ENCODE results near the gene KRTAP9-3. TPM values are rescaled to one million over a fixed set of nuclear protein-coding genes. Genes with fewer than 3 reads are reported as not detected.

The KRTAP9-3 gene
- total and polyA plus RNA-seq, 2 of the 8 experiments (the other 6 are each of a cell fraction or from before 2014, with no cell fraction given) = not detected

GRCh38 chr17:41185001-41185400 lies 47.2 kb upstream of the KRTAP9-3 start (continued):
- no peak for TF ChIP-seq CHD7 (IDR thresholded peaks at IDR 0.05; ENCODE audit: insufficient replicate concordance, low read length)
- no peak for TF ChIP-seq CHD1 (IDR thresholded peaks at IDR 0.05; ENCODE audit: low read depth, low read length)
- no peak for TF ChIP-seq KDM5A (IDR thresholded peaks at IDR 0.05; ENCODE audit: low read length)
- TF ChIP-seq CEBPB (IDR thresholded peaks at IDR 0.05; ENCODE audit: low read depth, low read length) = no peak
- TF ChIP-seq BCL11A (IDR thresholded peaks at IDR 0.05; ENCODE audit: low read depth in 2 of 2, low read length in 2 of 2) = no peak
- no peak for TF ChIP-seq EGR1 (IDR thresholded peaks at IDR 0.05; ENCODE audit: borderline replicate concordance, low read depth, low read length)
- no peak for TF ChIP-seq RFX5 (IDR thresholded peaks at IDR 0.05; ENCODE audit: borderline replicate concordance, low read depth, low read length)
- no peak for TF ChIP-seq E2F6 (IDR thresholded peaks at IDR 0.05)
- no peak for TF ChIP-seq SP1 (IDR thresholded peaks at IDR 0.05; ENCODE audit: low read depth, low read length)
- TF ChIP-seq RAD21 (IDR thresholded peaks at IDR 0.05 in 1 of 2, conservative IDR thresholded peaks at IDR 0.05 in 1 of 2; ENCODE audit: low read depth in 2 of 2, low read length in 2 of 2) = no peak
- TF ChIP-seq POLR2A (IDR thresholded peaks at IDR 0.05; ENCODE audit: control extremely low read depth in 1 of 2, low read depth in 2 of 2, low read length in 2 of 2) = no peak
- no peak for TF ChIP-seq SRF (IDR thresholded peaks at IDR 0.05; ENCODE audit: low read depth, low read length)
